Astrocyte (in vitro differentiated cells and primary cell): ENCODE measurements around the gene PHYKPL. TPM values are rescaled to one million over a fixed set of nuclear protein-coding genes. Genes with fewer than 3 reads are reported as not detected.

Experiments
- DNase-seq: peaks from one replicate; pipeline ENCODE4 v3.0.0-alpha.2; 2010; ENCODE audit warnings: low read depth
- FAIRE-seq: peaks from 2 replicates; lab custom pipeline; 2011; peaks lifted over from hg19 to GRCh38; lab: Jason Lieb, UNC
- H2AFZ ChIP-seq: 2 replicates; pipeline ENCODE4 v1.6.0; 2012; ENCODE audit warnings: low read depth, low read length, inconsistent platforms
- H3K27ac ChIP-seq: 2 replicates; pipeline ENCODE4 v1.5.1; 2011; ENCODE audit warnings: low read depth, low read length, inconsistent platforms
- H3K27me3 ChIP-seq: 2 replicates; pipeline ENCODE4 v1.6.0; 2011; ENCODE audit warnings: low read length, inconsistent platforms; ENCODE audit not compliant: insufficient read depth
- H3K36me3 ChIP-seq: 2 replicates; pipeline ENCODE4 v1.5.1; 2011; ENCODE audit warnings: low read length, inconsistent platforms; ENCODE audit not compliant: insufficient read depth
- H3K4me1 ChIP-seq: 2 replicates; pipeline ENCODE4 v1.5.1; 2011; ENCODE audit warnings: low read length, inconsistent platforms; ENCODE audit not compliant: insufficient read depth
- H3K4me2 ChIP-seq: 2 replicates; pipeline ENCODE4 v1.6.0; 2012; ENCODE audit warnings: low read length, inconsistent platforms
- H3K4me3 ChIP-seq: 2 replicates; pipeline ENCODE4 v1.5.1; 2011; ENCODE audit warnings: low read depth, mild to moderate bottlenecking, low read length, inconsistent platforms; ENCODE audit not compliant: insufficient read depth
- H3K79me2 ChIP-seq: 2 replicates; pipeline ENCODE4 v1.6.0; 2012; ENCODE audit warnings: mild to moderate bottlenecking, low read length, inconsistent platforms; ENCODE audit not compliant: insufficient read depth
- H3K9ac ChIP-seq: 2 replicates; pipeline ENCODE4 v1.6.0; 2012; ENCODE audit warnings: mild to moderate bottlenecking, low read length, inconsistent platforms
- H3K9me3 ChIP-seq: 2 replicates; pipeline ENCODE4 v1.5.1; 2012; ENCODE audit warnings: low read depth, mild to moderate bottlenecking, low read length, inconsistent platforms; ENCODE audit not compliant: insufficient read depth
- H4K20me1 ChIP-seq: 2 replicates; pipeline ENCODE4 v1.6.0; 2012; ENCODE audit warnings: low read length, inconsistent platforms; ENCODE audit not compliant: insufficient read depth
- H3K27ac Mint-ChIP-seq: one replicate; pipeline ENCODE4 v1.8.0; 2021; ENCODE audit warnings: mild to moderate bottlenecking, mixed read lengths; ENCODE audit not compliant: unreplicated experiment
- H3K27me3 Mint-ChIP-seq: one replicate; pipeline ENCODE4 v1.8.0; 2021; ENCODE audit warnings: low read depth, mixed read lengths; ENCODE audit not compliant: unreplicated experiment
- H3K36me3 Mint-ChIP-seq: one replicate; pipeline ENCODE4 v1.8.0; 2021; ENCODE audit warnings: low read depth, mixed read lengths; ENCODE audit not compliant: unreplicated experiment
- H3K4me1 Mint-ChIP-seq: one replicate; pipeline ENCODE4 v1.8.0; 2021; ENCODE audit warnings: low read depth, mixed read lengths; ENCODE audit not compliant: unreplicated experiment
- H3K4me3 Mint-ChIP-seq: one replicate; pipeline ENCODE4 v1.8.0; 2021; ENCODE audit warnings: mild to moderate bottlenecking, moderate library complexity, mixed read lengths; ENCODE audit not compliant: unreplicated experiment
- H3K9me3 Mint-ChIP-seq: one replicate; pipeline ENCODE4 v1.8.0; 2021; ENCODE audit warnings: mild to moderate bottlenecking, mixed read lengths; ENCODE audit not compliant: unreplicated experiment
- CTCF ChIP-seq: IDR thresholded peaks from 2 replicates; pipeline ENCODE4 v1.5.1; 2011; ENCODE audit warnings: low read depth, mild to moderate bottlenecking, inconsistent platforms, low read length, moderate library complexity; ENCODE audit not compliant: insufficient read depth
- EZH2 ChIP-seq: IDR thresholded peaks from 2 replicates; pipeline ENCODE4 v1.6.1; 2012; ENCODE audit warnings: mild to moderate bottlenecking, low read length, inconsistent platforms; ENCODE audit not compliant: insufficient read depth
- total RNA-seq: library from RNA; stranded (reverse); gene quantifications from 2 replicates; pipeline ENCODE4 v1.2.1, GENCODE V29; 2021

PHYKPL gene
- total RNA-seq, 1 donor from 2014 or later, result 26.5 TPM

DNA sequence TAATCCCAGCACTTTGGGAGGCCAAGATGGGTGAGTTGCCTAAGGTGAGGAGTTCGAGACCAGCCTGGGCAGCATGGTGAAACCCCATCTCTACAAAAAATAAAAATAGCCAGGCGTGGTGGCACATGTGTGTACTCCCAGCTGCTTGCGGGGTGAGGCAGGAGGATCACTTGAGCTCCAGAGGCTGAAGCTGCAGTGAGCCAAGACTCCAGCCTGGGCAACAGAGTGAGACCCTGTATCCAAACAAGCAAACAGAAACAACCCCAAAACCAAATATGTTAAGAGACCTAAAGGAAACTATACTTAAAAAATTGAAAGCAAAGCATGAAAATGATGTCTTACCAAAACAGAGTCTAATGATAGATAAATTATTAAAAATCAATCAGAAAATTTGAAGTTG is 15.8 kb downstream of the PHYKPL start:
- peaks cover 2% of the 10 kb centered on the region for H3K9me3 Mint-ChIP-seq
- Histone ChIP-seq H3K4me3 (no peak overlapping the region), H3K79me2 (peaks cover 31% of the 10 kb centered on the region), H3K9me3 (no peaks in the 10 kb centered on the region), H3K27me3 (no peaks in the 10 kb centered on the region), H3K27ac (no peak overlapping the region), H3K36me3 (peaks cover 51% of the 10 kb centered on the region), H3K4me1 (no peaks in the 10 kb centered on the region), H2AFZ (no peak overlapping the region), H3K4me2 (no peak overlapping the region), H4K20me1 (peaks cover 47% of the 10 kb centered on the region), H3K9ac (no peak overlapping the region)
- no peak overlapping the region for H3K4me3 Mint-ChIP-seq
- no peaks in the 10 kb centered on the region for H3K27me3 Mint-ChIP-seq
- peaks cover 2% of the 10 kb centered on the region for H3K4me1 Mint-ChIP-seq
- FAIRE-seq (no peak), DNase-seq (no peak)
- peaks cover 15% of the 10 kb centered on the region for H3K36me3 Mint-ChIP-seq
- TF ChIP-seq CTCF (no peak), EZH2 (no peak)
- H3K27ac Mint-ChIP-seq, result no peak overlapping the region

- Histone ChIP-seq H3K79me2 (peaks cover 31% of the 10 kb centered on the region), H2AFZ (no peak overlapping the region), H4K20me1 (peaks cover 54% of the 10 kb centered on the region), H3K4me2 (no peak overlapping the region), H3K4me1 (no peaks in the 10 kb centered on the region), H3K36me3 (peaks cover 57% of the 10 kb centered on the region), H3K27me3 (no peaks in the 10 kb centered on the region), H3K4me3 (no peak overlapping the region), H3K27ac (no peak overlapping the region), H3K9me3 (no peaks in the 10 kb centered on the region), H3K9ac (no peak overlapping the region)
- Mint-ChIP-seq H3K36me3 (peaks cover 18% of the 10 kb centered on the region), H3K4me1 (peaks cover 2% of the 10 kb centered on the region), H3K4me3 (no peak overlapping the region), H3K27ac (no peak overlapping the region), H3K27me3 (no peaks in the 10 kb centered on the region), H3K9me3 (peaks cover 2% of the 10 kb centered on the region)
- FAIRE-seq (no peak), DNase-seq (no peak)
- TF ChIP-seq CTCF, result no peak
- TF ChIP-seq EZH2, result no peak
Measured at GRCh38 chr5:178216088-178216534, 16.5 kb downstream of the PHYKPL start.

GRCh38 chr5:178215280-178216002 is 17.2 kb downstream of the PHYKPL start:
- Mint-ChIP-seq H3K4me3 (no peak overlapping the region), H3K27ac (no peak overlapping the region), H3K9me3 (peaks cover 3% of the 10 kb centered on the region), H3K4me1 (peaks cover 2% of the 10 kb centered on the region), H3K36me3 (peaks cover 18% of the 10 kb centered on the region), H3K27me3 (no peaks in the 10 kb centered on the region)
- DNase-seq (no peak), FAIRE-seq (no peak)
- Histone ChIP-seq H3K9me3 (no peaks in the 10 kb centered on the region), H3K9ac (no peak overlapping the region), H3K4me1 (no peaks in the 10 kb centered on the region), H3K36me3 (peaks cover 63% of the 10 kb centered on the region), H3K4me2 (no peak overlapping the region), H3K27me3 (no peaks in the 10 kb centered on the region), H4K20me1 (peaks cover 61% of the 10 kb centered on the region), H3K27ac (no peak overlapping the region), H3K79me2 (peaks cover 36% of the 10 kb centered on the region), H3K4me3 (no peak overlapping the region), H2AFZ (no peak overlapping the region)
- TF ChIP-seq CTCF (no peak), EZH2 (no peak)
